T-helper 2 cell (primary cell): ENCODE results near the gene PCSK6.
A peak's percentile ranks its signal among the peaks of the same experiment; 100 is the strongest.
"Not testable (repeated sequence)": the region's sequence is repeated elsewhere in the genome, so short reads cannot be mapped to it uniquely, and the experiment has no call there.

Experiments used
- DNase-seq, 5 experiments: peaks; one replicate each; pipeline versions ENCODE4 v3.0.0 to v3.0.0-alpha.2; 2012 to 2022

PCSK6 gene

DNA sequence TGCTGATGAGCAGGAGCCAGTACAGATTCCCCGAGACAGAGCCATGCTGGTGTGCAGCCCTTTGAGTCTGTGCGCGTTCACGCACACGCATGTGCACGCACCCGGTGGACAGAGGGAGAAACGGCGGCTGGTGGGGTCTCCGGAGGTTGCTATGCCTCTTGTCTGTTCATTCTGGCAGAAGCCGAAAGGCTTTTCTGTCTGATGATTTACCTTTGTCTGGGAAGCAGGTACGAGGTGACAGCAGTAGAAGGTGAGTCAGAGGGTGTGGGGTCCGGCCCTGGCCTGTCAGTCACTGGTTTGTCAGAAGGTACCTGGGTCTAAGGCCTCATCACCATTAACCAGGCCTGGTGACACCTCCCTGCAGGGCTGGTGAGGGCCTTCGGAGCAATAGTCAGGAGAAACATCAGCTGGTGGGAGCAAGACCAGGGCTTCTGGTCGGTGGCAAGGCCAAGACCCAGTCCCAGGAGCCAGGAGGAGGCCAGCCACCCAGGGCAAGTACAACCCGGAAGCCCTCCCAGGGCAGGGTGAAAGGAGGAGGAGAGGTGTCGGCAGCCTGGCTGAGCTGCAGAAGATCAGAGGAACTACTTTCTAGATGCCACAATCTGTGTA lies 7.5 kb downstream of the PCSK6 start:
- DNase-seq, result no peak

- no peak for DNase-seq
These were observed 8.2 kb downstream of the PCSK6 start for GRCh38 chr15:101481381-101481705.

- DNase-seq, result no peak
These were observed 8.7 kb downstream of the PCSK6 start for GRCh38 chr15:101480613-101481380.

DNA sequence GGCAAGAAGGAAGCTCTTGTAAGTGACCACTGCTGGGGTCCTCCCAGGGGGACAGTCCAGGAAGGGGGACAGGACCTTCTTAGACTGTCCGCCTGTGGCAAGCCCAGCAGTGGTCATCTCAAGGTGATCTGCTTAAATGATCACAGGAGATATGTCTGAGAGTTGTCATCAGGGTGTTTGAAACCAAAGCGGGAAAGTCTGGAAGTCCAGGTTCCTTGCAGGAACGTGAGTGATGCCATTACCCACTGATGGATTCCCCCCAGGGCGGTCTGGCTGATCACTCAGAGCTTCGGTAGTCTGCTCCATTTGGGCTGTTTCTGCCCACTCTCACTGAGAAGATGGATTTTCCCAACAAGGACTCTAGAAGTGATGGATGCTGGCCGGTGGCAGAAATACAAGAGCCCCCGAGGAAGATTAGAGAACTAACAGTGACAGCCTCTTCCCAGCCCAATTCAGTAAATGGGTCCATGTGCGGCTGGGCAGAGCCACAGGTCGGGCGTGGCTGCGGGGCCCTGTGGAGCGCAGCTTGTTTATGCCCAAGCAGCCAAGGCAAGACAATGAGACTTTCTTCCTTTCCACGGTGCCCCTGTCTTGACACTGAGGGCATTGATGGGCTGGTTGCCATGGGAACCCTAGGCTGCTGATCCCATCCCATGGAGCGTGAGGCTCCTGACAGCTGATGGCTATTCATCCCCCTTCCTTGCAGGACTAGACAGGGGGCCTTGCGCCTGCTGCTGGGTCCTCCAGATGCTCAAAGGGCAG lies 9.5 kb downstream of the PCSK6 start:
- DNase-seq, result no peak

- DNase-seq, result no peak
These were observed 10.1 kb downstream of the PCSK6 start for GRCh38 chr15:101479342-101479845.

- DNase-seq, result no peak
These were observed 10.7 kb downstream of the PCSK6 start for GRCh38 chr15:101478701-101479341.

- no peak for DNase-seq
These were observed 11.6 kb downstream of the PCSK6 start for GRCh38 chr15:101477851-101478362.

- no peak for DNase-seq
These were observed 12.8 kb downstream of the PCSK6 start for GRCh38 chr15:101476756-101477155.

DNA sequence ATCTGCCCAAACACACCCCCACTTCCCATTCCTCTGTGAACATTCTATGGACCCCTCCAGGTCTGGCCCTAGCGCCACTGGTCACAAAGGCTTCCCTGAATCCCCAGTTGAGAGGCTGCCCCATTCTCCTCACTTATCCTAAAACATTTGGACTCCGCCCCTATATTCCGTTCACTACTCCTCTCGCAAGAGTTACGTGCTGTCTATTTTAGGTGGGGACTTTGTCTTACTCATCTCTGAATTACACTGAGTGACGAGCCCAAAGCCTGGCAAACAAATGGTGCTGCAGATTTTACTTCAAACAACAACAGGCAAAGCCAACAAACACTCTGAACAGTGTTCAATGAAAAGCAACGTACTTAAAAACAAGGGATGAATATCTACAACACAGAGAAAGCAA lies 14.5 kb downstream of the PCSK6 start:
- DNase-seq, result no peak

GRCh38 chr15:101474233-101474632 lies 15.3 kb downstream of the PCSK6 start:
- DNase-seq, result no peak

- DNase-seq, result no peak
These were observed 17.5 kb downstream of the PCSK6 start for GRCh38 chr15:101472033-101472432.

DNA sequence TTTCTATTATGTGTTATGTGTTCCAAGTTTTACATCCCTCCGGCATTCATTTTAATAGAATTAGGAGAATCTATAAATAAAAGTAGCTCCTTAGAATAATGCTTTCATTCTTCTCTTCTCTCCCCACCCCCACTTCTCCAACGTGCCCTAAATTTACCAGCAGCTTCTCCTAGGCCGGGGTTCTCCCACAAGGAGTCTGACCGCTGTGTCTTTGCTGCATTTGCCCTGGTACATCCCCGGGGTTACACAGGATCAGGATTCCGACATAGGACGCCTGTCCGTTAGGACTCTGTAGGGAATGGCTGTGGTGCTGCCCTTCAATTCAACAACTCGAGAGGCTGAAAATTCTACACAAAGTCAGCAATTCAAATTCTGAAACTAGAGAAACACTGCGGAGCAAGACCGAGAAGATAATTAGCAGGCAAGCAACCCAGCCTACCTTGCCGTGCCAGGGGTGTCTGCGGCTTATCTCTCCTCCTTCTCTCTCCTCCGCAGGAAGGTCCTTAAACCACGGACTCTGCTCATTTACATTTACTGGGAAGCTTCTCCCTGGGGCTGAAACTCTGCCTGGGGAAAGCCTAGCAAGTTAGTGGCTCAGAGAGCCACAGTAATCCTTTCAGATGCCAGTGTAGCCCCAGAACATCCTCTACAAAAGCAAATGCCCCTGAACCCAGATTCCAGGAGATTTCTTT lies 18.8 kb downstream of the PCSK6 start:
- DNase-seq, result no peak

DNA sequence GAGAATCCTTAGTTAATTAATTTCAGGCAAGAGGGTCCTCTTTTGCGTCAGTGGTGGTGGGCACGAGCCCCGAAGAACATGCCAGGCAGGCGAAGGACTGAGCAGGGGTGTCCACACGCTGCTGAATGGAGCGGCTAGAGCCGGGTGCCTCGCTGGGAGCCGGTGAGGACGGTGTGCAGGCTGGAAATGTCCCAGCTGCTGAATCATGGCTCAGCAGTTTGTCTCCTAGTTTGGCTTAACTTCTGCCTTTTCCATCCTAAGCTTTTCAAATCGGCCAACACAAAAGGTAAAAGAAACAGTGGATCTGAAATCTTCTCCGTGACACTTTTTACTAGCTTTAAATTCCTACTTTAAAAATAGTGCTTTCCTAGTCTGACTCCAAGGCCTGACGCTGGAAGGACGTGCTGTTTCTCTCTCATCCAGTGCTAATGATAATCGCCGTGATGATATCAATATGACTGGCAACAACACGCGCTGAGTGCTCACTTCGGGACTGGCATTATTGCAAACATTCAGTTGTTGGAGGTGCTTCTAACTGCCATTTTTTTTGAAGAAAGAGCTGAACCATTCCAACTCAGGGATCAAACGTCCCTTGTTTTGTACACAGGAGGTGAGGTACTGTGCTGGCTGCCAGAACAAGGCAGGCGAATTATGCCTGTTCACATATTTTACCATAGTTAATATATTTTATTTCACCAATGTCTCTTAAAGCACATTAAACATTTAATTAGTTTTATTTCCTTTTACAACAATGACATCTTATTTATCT lies 19.8 kb downstream of the PCSK6 start:
- no peak for DNase-seq

DNA sequence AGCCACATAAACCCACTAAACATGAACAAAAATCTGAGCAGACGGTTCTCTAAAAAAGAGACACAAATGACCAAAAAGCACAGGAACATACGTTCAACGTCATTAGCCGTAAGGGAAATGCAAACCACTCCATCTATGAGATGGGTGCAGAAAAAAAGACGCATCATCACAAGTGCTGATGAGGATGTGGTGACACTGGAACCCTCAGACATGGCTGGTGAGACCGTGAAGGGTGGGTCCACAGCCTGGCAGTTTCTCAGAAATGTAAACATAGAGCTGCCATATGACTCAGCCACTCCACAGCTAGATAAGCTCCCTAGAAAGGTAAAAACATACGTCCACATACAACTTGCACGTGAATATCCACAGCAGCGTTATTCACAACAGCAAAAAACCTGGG lies 23.3 kb downstream of the PCSK6 start:
- no peak for DNase-seq

GRCh38 chr15:101464999-101465669 lies 24.4 kb downstream of the PCSK6 start:
- no peak for DNase-seq

DNA sequence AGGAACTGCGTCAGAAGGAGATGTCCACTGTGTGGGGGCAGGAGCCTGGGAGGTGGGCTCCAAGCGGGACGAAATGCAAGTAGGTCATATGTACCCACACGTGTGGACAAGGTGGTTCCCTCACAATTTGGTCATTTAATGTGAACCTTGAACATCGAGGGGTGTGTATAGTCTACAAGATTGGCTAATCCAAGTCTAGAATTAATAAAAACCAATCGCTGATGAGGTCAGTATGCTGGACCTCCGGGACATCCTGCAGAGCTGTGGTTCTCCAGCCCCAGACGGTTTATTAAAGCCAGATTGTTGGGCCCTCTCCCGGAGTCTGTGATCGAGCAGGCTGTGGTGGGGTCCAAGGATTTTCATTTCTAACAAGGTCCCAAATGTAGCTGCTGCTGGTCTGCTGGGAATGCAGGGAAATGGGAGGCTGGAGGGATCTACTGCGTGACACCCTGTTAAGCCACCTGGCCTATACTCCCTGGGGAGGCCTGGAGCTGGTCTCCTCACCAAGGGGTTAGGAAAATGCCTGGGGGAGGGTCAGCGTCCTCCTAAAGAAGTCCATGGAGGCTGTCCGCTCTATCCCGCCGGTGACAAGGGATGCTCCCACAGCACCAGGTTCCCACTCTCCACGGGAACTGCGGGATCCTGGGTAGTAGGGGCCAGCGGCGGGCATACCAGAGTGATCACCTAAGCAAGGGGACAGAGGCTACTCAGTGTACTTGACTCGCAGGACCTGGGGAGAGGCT lies 25.1 kb downstream of the PCSK6 start:
- no peak for DNase-seq

- DNase-seq, result not testable (repeated sequence)
These were observed 25.8 kb downstream of the PCSK6 start for GRCh38 chr15:101463696-101464095.

DNA sequence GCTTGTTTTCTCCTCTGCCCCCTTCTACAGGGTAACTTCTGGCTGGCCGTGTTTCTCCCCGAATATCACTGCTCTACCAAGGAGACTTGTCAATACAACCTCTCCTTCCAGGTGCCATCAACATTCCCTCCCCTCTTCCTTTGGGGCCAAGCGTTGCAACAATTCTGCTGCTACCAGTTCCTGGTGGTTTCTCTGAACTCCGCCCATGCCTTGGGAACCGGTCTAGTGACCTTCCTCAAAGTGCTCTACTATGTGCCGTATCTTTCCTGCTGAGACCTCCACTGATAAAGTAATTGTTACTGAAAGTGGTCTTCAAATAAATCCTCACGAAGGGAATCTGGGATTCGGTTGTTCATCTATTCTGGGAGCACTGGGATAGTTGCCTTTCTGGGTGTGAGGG lies 26.2 kb downstream of the PCSK6 start:
- no peak for DNase-seq

DNA sequence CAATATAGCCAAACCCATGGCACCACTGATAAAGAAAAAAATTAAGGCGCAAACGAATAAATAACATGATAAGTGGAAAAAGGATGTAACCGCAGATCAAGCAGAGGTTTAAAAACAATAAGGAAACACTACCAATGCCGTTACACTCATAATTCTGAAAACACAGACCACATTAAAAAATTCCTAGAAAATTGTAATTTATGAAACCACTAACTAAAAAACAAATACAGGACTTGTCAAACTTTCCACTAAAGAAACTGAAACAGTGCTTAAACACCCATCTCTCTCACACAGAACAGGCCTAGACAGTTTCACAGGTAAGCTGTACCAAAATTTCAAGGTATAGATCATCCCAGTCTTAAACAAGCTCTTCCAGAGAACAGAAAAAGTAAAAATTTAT lies 28.4 kb downstream of the PCSK6 start:
- DNase-seq, result peak in 1 of 5 experiments; percentile 38
